GM12872 (cell line): Measurements from ENCODE around the gene CAMKMT.

Source experiments
- CTCF ChIP-seq: IDR thresholded peaks from 3 replicates; pipeline ENCODE4 v1.5.1; 2011; ENCODE audit warnings: low read depth, mild to moderate bottlenecking, low read length, moderate library complexity; ENCODE audit not compliant: insufficient read depth

Gene CAMKMT

GRCh38 chr2:44424211-44424610 is 62.5 kb downstream of the CAMKMT start:
- TF ChIP-seq CTCF, result no peak

- no peak for TF ChIP-seq CTCF
Observed at GRCh38 chr2:44429034-44429433, 67.3 kb downstream of the CAMKMT start.

GRCh38 chr2:44430342-44430741 is 68.6 kb downstream of the CAMKMT start:
- no peak for TF ChIP-seq CTCF

- TF ChIP-seq CTCF, result no peak
Observed at GRCh38 chr2:44433895-44434294, 72.1 kb downstream of the CAMKMT start.

GRCh38 chr2:44441200-44441599 is 79.5 kb downstream of the CAMKMT start:
- no peak for TF ChIP-seq CTCF

- no peak for TF ChIP-seq CTCF
Observed at GRCh38 chr2:44442019-44442418, 80.3 kb downstream of the CAMKMT start.

GRCh38 chr2:44443517-44443916 is 81.8 kb downstream of the CAMKMT start:
- TF ChIP-seq CTCF, result no peak

- no peak for TF ChIP-seq CTCF
Observed at GRCh38 chr2:44444881-44445280, 83.1 kb downstream of the CAMKMT start.
